T-cell (primary cell): ENCODE results near the gene GLYAT. TPM values are rescaled to one million over a fixed set of nuclear protein-coding genes. Genes with fewer than 3 reads are reported as not detected.

Experiments
- ATAC-seq, 4 experiments: fragments of 200-7000 bp in 3 of 4; fragments of 150-1000 bp in 1 of 4; cut with Tn5 transposase; replicated peaks in 1 of 4; 1 replicate in 3 of 4; 2 replicates in 1 of 4; pipeline ENCODE4 v1.10.0; 2021; ENCODE audit warnings: moderate library complexity in 3 of 4, mild to moderate bottlenecking in 2 of 4, moderate number of reproducible peaks in 1 of 4
- CTCF ChIA-PET, 2 donors: fragments of 300-600 bp; sonication (Branson Sonifier 250); formaldehyde crosslinking; loops; one replicate each; lab custom pipeline; 2022; ENCODE audit warnings: antibody characterized with exemption in 2 of 2; lab: Charles Lee
- POLR2A ChIA-PET, 2 donors: fragments of 300-600 bp; sonication (Branson Sonifier 250); formaldehyde crosslinking; loops; one replicate each; lab custom pipeline; 2022; ENCODE audit warnings: antibody characterized with exemption in 2 of 2; lab: Charles Lee
- DNase-seq, 35 experiments: peaks; one replicate each; pipeline versions ENCODE4 v3.0.0 to v3.0.0-alpha.2; 2013 to 2023
- H3K27ac ChIP-seq: one replicate; pipeline ENCODE4 v1.5.1; 2013; ENCODE audit warnings: low read length
- H3K27me3 ChIP-seq, 2 experiments: replicated peaks in 1 of 2; 1 replicate in 1 of 2; 2 replicates in 1 of 2; pipeline versions ENCODE4 v1.6.1 to v1.7.0; 2013; ENCODE audit warnings: low read length in 1 of 2, mixed read lengths in 1 of 2; ENCODE audit not compliant: control insufficient read depth in 2 of 2, insufficient read depth in 2 of 2; ENCODE audit errors: extremely low read depth in 1 of 2
- H3K36me3 ChIP-seq, 2 donors: 1 replicate in 1 of 2; 2 replicates in 1 of 2; pipeline versions ENCODE4 v1.6.1 to v1.7.0; 2013; ENCODE audit warnings: low read length in 1 of 2; ENCODE audit not compliant: control insufficient read depth in 2 of 2, insufficient read depth in 1 of 2; ENCODE audit errors: extremely low read depth in 1 of 2
- H3K4me1 ChIP-seq, 2 experiments: 1 replicate in 1 of 2; 2 replicates in 1 of 2; pipeline versions ENCODE4 v1.6.1 to v1.7.0; 2013; ENCODE audit warnings: low read length in 2 of 2, mixed read lengths in 1 of 2; ENCODE audit not compliant: insufficient read depth in 2 of 2, control insufficient read depth in 1 of 2; ENCODE audit errors: extremely low read depth in 1 of 2
- H3K4me3 ChIP-seq, 2 donors: 1 replicate in 1 of 2; 2 replicates in 1 of 2; pipeline versions ENCODE4 v1.5.1 to v1.7.0; 2013; ENCODE audit warnings: mild to moderate bottlenecking in 2 of 2, low read length in 1 of 2, moderate library complexity in 1 of 2; ENCODE audit not compliant: control insufficient read depth in 1 of 2; ENCODE audit errors: extremely low read depth in 1 of 2
- H3K9me3 ChIP-seq: 2 replicates; pipeline ENCODE4 v1.7.0; 2013
- H3K27ac Mint-ChIP-seq, 2 donors: one replicate each; pipeline ENCODE4 v1.8.0; 2020 to 2021; ENCODE audit warnings: mild to moderate bottlenecking in 2 of 2, mixed read lengths in 2 of 2
- H3K27me3 Mint-ChIP-seq, 2 donors: one replicate each; pipeline ENCODE4 v1.8.0; 2021 to 2022; ENCODE audit warnings: mixed read lengths in 2 of 2
- H3K36me3 Mint-ChIP-seq: one replicate; pipeline ENCODE4 v1.8.0; 2021; ENCODE audit warnings: mixed read lengths
- H3K4me1 Mint-ChIP-seq, 3 donors: one replicate each; pipeline ENCODE4 v1.8.0; 2020 to 2022; ENCODE audit warnings: mixed read lengths in 3 of 3, mild to moderate bottlenecking in 1 of 3
- H3K4me3 Mint-ChIP-seq, 3 donors: one replicate each; pipeline ENCODE4 v1.8.0; 2020 to 2022; ENCODE audit warnings: mild to moderate bottlenecking in 3 of 3, mixed read lengths in 3 of 3, moderate library complexity in 3 of 3
- H3K9me3 Mint-ChIP-seq, 3 donors: one replicate each; pipeline ENCODE4 v1.8.0; 2020 to 2022; ENCODE audit warnings: mixed read lengths in 3 of 3
- WGBS: methylation state at CpG from one replicate; pipeline ENCODE4 v1.1.5; 2013; ENCODE audit warnings: missing lambda C conversion rate; ENCODE audit not compliant: insufficient coverage; 5-methylcytosine and 5-hydroxymethylcytosine counted together
- total RNA-seq, 35 experiments: library from RNA in 6 of 35; stranded (reverse) in 6 of 35; fragments of 120-200 nt in 1 of 35; gene quantifications; one replicate each; pipeline versions ENCODE4 v1.2.1 to v1.2.4 and lab custom pipeline; 2013 to 2026

GLYAT gene, protein sequence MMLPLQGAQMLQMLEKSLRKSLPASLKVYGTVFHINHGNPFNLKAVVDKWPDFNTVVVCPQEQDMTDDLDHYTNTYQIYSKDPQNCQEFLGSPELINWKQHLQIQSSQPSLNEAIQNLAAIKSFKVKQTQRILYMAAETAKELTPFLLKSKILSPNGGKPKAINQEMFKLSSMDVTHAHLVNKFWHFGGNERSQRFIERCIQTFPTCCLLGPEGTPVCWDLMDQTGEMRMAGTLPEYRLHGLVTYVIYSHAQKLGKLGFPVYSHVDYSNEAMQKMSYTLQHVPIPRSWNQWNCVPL
- not detected for total RNA-seq
- total RNA-seq (2013) = not detected
- 0 to 0.09 (median 0) reads per million in 29 experiments for total RNA-seq (lab: John Stamatoyannopoulos, UW)

DNA sequence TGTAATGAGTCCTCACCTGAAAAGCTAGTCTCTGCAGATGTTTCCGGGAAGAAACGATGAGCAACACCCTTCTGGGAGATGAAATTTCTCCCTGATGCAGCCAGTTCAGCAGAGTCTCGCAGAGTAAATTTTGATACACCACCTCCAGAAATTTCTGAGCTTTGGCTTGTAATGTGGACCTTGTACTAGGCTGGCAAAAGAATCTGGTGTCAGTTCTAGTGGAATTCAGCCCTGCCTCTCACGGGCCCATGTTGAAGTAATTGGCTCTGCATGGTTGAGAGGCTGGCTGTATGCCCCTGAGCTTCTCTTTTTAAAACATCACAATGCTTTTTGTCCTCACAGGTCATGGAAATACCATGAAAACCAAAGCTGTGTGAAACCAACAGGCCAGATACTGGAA lies at the start of gene GLYAT:
Gene GLYAT, minus strand, starts transcription at position 125 of the 400 bp plus-strand sequence. CDS start 7,447 bp downstream, outside the sequence.
- WGBS = 100% methylated on average over 2 of the region's 4 CpGs
- Mint-ChIP-seq H3K36me3 (no peaks in the 10 kb centered on the region), H3K4me1 (peaks cover 27 to 32% (median 28%) of the 10 kb centered on the region in 3 donors), H3K27me3 (peaks cover 0 to 3% of the 10 kb centered on the region in 2 donors), H3K27ac (no peak within 1 kb of the TSS), H3K9me3 (peaks cover 0 to 3% (median 0%) of the 10 kb centered on the region in 3 donors), H3K4me3 (no peak within 1 kb of the TSS)
- ATAC-seq (no peak), DNase-seq (no peak)
- ChIA-PET POLR2A (no interaction called here), CTCF (interaction anchor here in 1 of 2 donors (0.8 kb wide), 1 partner anchor 57 kb away, joined by 3 read pairs; no protein-coding TSS in a partner anchor)
- Histone ChIP-seq H3K4me3 (no peak within 1 kb of the TSS), H3K9me3 (no peaks in the 10 kb centered on the region), H3K27me3 (no peaks in the 10 kb centered on the region), H3K36me3 (no peaks in the 10 kb centered on the region), H3K27ac (no peak within 1 kb of the TSS), H3K4me1 (peaks cover 14 to 17% of the 10 kb centered on the region in 2 experiments)

DNA sequence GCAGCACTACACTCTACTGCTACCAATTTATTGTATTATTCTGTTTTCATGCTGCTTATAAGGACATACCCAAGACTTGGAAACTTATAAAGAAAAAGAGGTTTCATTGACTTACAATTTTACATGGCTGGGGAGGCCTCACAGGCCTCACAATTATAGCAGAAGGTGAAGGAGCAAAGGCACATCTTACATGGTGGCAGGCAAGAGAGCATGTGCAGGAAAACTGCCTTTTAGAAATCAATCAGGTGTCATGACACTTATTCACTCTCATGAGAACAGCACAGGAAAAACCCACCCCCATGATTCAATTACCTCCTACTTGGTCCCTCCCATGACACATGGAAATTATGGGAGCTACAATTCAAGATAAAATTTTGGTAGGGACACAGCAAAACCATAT lies 49.6 kb upstream of the GLYAT start:
- CTCF ChIA-PET = interaction anchor here in 1 of 2 donors (0.6 kb wide), 1 partner anchor 69 kb away, joined by 3 read pairs; no protein-coding TSS in a partner anchor
- POLR2A ChIA-PET = no interaction called here
- ATAC-seq = no peak
- Mint-ChIP-seq H3K4me3 (no peak overlapping the region), H3K36me3 (peaks cover 5% of the 10 kb centered on the region), H3K9me3 (peaks cover 0 to 7% (median 7%) of the 10 kb centered on the region in 3 donors), H3K4me1 (no peaks in the 10 kb centered on the region), H3K27me3 (no peaks in the 10 kb centered on the region), H3K27ac (no peak overlapping the region)
- H3K9me3 ChIP-seq = no peaks in the 10 kb centered on the region
- no peak for DNase-seq
- H3K36me3 ChIP-seq = no peaks in the 10 kb centered on the region
- no peak overlapping the region for H3K4me3 ChIP-seq
- H3K27me3 ChIP-seq = no peaks in the 10 kb centered on the region
- no peak overlapping the region for H3K27ac ChIP-seq
- no peaks in the 10 kb centered on the region for H3K4me1 ChIP-seq

- DNase-seq (no peak), ATAC-seq (no peak)
- Histone ChIP-seq H3K4me1 (no peaks in the 10 kb centered on the region), H3K36me3 (no peaks in the 10 kb centered on the region), H3K27me3 (no peaks in the 10 kb centered on the region), H3K4me3 (no peak overlapping the region), H3K27ac (no peak overlapping the region), H3K9me3 (no peaks in the 10 kb centered on the region)
- no peaks in the 10 kb centered on the region for H3K4me1 Mint-ChIP-seq
- CTCF ChIA-PET = no interaction called here
- POLR2A ChIA-PET = no interaction called here
- no peaks in the 10 kb centered on the region for H3K27me3 Mint-ChIP-seq
- peaks cover 5% of the 10 kb centered on the region for H3K36me3 Mint-ChIP-seq
- H3K4me3 Mint-ChIP-seq = no peak overlapping the region
- WGBS = 85% methylated on average over 2 of the region's 3 CpGs
- H3K9me3 Mint-ChIP-seq = peaks cover 0 to 7% (median 7%) of the 10 kb centered on the region in 3 donors
- no peak overlapping the region for H3K27ac Mint-ChIP-seq
Measured at GRCh38 chr11:58780578-58780977, 48.8 kb upstream of the GLYAT start.

DNA sequence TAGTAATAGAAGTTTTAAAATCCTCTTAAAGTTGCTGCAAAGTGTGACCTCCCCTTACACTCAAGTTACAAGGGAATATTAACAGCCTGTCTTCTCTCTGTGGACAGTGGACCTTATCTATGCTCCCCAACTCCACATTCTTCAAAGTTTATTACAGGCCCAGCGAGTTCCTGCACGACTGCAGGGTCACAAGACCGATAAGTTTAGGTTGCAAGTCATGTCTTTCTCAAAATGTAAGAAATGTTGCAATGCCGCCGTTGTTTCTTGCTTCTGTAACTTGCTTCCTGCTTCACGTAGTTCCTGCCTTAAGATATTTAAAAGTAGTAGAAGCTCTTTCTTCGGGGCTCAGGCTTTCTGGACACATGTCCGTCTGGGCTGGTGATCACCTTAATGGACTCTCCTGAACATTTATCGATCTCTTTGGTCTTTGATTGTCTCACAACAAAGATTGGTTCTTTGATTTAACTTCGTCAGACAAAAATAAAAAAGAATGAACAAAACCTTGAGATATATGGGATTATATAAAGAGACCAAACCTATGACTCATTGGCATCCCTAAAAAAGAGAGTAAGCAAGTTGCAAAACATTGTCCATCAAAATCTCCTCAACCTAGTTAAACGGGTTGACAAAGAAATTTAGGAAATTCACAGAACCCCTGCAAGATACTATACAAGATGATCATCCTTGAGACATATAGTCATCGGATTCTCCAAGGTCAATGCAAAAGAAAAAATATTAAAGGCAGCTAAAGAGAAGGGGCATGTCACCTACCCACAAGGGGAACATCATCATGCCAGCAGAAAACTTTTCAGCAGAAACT lies 45.4 kb upstream of the GLYAT start:
- no peaks in the 10 kb centered on the region for H3K4me1 Mint-ChIP-seq
- no peak for DNase-seq
- Histone ChIP-seq H3K4me1 (no peaks in the 10 kb centered on the region), H3K9me3 (no peaks in the 10 kb centered on the region), H3K27me3 (no peaks in the 10 kb centered on the region), H3K36me3 (no peaks in the 10 kb centered on the region), H3K4me3 (no peak overlapping the region), H3K27ac (no peak overlapping the region)
- WGBS = 63% methylated on average over 4 of the region's 12 CpGs
- no peak overlapping the region for H3K27ac Mint-ChIP-seq
- H3K9me3 Mint-ChIP-seq = peaks cover 0 to 7% (median 7%) of the 10 kb centered on the region in 3 donors
- ChIA-PET CTCF (interaction anchor here (0.5 to 0.6 kb wide), 2 partner anchors 127 to 182 kb away, joined by 3 read pairs; no protein-coding TSS in a partner anchor), POLR2A (no interaction called here)
- H3K4me3 Mint-ChIP-seq = no peak overlapping the region
- H3K36me3 Mint-ChIP-seq = peaks cover 5% of the 10 kb centered on the region
- no peak for ATAC-seq
- H3K27me3 Mint-ChIP-seq = no peaks in the 10 kb centered on the region

DNA sequence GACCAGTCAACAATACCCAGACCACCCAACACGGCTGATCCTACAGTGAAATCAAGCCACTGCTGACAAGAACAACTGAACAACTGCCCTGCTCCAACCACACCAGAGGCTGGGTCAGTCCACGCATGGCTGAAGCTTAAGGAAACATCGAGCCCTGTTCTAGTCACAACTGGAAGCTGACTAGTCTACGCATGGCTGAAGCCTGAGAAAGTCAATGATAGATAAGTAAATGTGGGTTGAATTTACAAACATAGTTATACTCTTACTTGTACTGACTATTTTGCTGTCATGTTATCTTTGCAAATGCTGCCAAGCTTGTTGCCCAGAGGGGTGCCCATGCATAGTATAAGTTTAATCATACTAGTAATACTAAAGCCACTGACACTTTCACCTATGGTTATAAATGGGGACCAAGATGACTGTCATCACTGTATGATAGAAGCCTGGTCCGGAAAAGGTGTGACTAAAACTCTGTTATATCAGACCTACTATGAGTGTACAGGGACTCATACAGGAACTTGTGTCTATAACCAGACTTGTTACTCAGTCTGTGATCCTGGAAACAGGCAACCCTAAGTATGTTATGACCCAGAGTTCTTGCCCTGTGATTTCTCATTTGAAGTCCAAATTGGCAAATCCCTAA lies 43.4 kb upstream of the GLYAT start:
- ChIA-PET CTCF (no interaction called here), POLR2A (no interaction called here)
- Mint-ChIP-seq H3K27me3 (peaks cover 0 to 8% of the 10 kb centered on the region in 2 donors), H3K4me3 (no peak overlapping the region), H3K4me1 (no peaks in the 10 kb centered on the region), H3K9me3 (no peaks in the 10 kb centered on the region), H3K27ac (no peak overlapping the region), H3K36me3 (no peaks in the 10 kb centered on the region)
- DNase-seq = no peak
- H3K9me3 ChIP-seq = no peaks in the 10 kb centered on the region
- no peaks in the 10 kb centered on the region for H3K4me1 ChIP-seq
- ATAC-seq = no peak
- H3K27ac ChIP-seq = no peak overlapping the region
- 63% methylated on average over 1 of the region's 5 CpGs for WGBS
- H3K27me3 ChIP-seq = no peaks in the 10 kb centered on the region
- H3K36me3 ChIP-seq = no peaks in the 10 kb centered on the region
- no peak overlapping the region for H3K4me3 ChIP-seq

- Histone ChIP-seq H3K27ac (no peak overlapping the region), H3K4me1 (no peaks in the 10 kb centered on the region), H3K9me3 (no peaks in the 10 kb centered on the region), H3K27me3 (no peaks in the 10 kb centered on the region), H3K36me3 (no peaks in the 10 kb centered on the region), H3K4me3 (no peak overlapping the region)
- no peak overlapping the region for H3K4me3 Mint-ChIP-seq
- no peaks in the 10 kb centered on the region for H3K36me3 Mint-ChIP-seq
- DNase-seq (no peak), ATAC-seq (no peak)
- 71% methylated on average over 4 of the region's 4 CpGs for WGBS
- H3K4me1 Mint-ChIP-seq = no peaks in the 10 kb centered on the region
- H3K27me3 Mint-ChIP-seq = peaks cover 0 to 8% of the 10 kb centered on the region in 2 donors
- CTCF ChIA-PET = no interaction called here
- POLR2A ChIA-PET = no interaction called here
- H3K27ac Mint-ChIP-seq = no peak overlapping the region
- H3K9me3 Mint-ChIP-seq = no peaks in the 10 kb centered on the region
Measured at GRCh38 chr11:58774164-58774593, 42.4 kb upstream of the GLYAT start.
